ENCODE data around the gene CD36. TPM values are rescaled to one million over a fixed set of nuclear protein-coding genes. Genes with fewer than 3 reads are reported as not detected.
A peak's percentile ranks its signal among the peaks of the same experiment; 100 is the strongest.

Gene CD36
- total and polyA plus RNA-seq, 12 donors, result 190 to 1,458 (median 916) TPM

DNA sequence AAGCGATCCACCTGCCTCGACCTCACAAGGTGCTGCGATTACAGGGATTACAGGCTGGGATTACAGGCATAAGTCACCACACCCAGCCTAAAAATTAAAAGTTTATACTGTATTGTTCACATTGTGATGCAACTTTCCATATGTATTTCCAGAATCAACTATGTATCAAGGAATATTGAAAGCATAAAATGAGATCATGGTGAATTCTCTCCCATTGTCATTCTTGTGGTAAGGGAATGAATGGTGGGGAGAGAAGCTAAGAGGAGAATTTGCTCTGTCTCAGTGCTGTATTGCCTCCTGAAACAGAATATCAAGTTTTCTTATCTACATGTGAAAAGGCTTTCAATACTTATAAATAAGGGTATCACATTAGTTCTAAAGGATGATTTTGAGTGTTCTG is 81.7 kb downstream of the CD36 start:
- DNase-seq (no peak), ATAC-seq (no peak)
- TF ChIP-seq, protein P1, sequence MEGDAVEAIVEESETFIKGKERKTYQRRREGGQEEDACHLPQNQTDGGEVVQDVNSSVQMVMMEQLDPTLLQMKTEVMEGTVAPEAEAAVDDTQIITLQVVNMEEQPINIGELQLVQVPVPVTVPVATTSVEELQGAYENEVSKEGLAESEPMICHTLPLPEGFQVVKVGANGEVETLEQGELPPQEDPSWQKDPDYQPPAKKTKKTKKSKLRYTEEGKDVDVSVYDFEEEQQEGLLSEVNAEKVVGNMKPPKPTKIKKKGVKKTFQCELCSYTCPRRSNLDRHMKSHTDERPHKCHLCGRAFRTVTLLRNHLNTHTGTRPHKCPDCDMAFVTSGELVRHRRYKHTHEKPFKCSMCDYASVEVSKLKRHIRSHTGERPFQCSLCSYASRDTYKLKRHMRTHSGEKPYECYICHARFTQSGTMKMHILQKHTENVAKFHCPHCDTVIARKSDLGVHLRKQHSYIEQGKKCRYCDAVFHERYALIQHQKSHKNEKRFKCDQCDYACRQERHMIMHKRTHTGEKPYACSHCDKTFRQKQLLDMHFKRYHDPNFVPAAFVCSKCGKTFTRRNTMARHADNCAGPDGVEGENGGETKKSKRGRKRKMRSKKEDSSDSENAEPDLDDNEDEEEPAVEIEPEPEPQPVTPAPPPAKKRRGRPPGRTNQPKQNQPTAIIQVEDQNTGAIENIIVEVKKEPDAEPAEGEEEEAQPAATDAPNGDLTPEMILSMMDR (IDR thresholded peaks at IDR 0.05), result no peak
- intact Hi-C loops (cut with DNase I), result no loop called here
- H3K27ac ChIP-seq, result no peak overlapping the region
- H3K4me3 ChIP-seq, result no peak overlapping the region
- WGBS, 2 donors, result 93% methylated on average over 3 of the region's 3 CpGs
- peaks cover 0 to 6% (median 0%) of the 10 kb centered on the region in 11 donors for H3K9me3 ChIP-seq
- H3K4me1 ChIP-seq, result peaks cover 0 to 36% (median 8%) of the 10 kb centered on the region in 9 donors
- H3K36me3 ChIP-seq, result no peaks in the 10 kb centered on the region
- no peaks in the 10 kb centered on the region for H3K27me3 ChIP-seq

DNA sequence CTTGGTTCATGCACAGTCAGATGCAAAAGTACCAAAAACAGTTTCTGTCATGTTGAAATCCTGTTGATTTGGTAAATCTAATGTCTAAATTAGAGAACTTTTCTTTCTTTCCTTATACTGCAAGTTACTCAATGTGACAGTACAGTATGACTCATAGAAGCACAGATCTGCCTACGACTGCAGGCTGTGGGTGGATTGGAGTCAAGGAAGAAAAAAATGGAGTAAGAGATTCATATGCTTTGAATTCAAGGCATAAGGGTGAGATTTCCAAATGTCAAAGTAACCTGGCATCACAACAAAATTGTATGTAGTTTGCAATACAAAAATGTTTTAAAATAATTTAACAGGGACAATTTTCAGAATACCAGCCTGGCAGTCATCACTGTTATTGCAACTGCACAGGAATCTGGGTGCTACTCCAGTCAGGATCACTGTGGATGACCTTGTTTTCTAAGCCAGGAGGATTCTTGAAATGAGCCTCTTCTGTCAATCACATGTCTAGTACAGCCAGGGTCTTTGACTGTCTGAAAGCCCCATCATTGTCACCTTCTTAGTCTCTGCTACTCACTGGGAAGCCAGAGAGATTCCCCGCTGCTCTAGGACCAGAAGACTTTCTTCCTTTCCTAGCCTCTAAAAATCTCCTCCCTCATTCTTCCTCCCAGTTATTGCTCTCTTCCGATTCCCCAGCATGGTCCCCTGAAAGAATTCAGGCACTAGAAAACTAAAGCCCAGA is 83.6 kb downstream of the CD36 start:
- no peaks in the 10 kb centered on the region for H3K36me3 ChIP-seq
- peaks cover 0 to 6% (median 0%) of the 10 kb centered on the region in 11 donors for H3K9me3 ChIP-seq
- ATAC-seq, result peak; percentile 47 to 81 (median 74)
- no peak for DNase-seq
- H3K4me1 ChIP-seq, result peaks cover 0 to 36% (median 8%) of the 10 kb centered on the region in 9 donors
- H3K4me3 ChIP-seq, result no peak overlapping the region
- H3K27ac ChIP-seq, result peak overlapping the region in 8 of 10 donors; percentile 16 to 68 (median 46)
- intact Hi-C loops (cut with DNase I), result no loop called here
- no peaks in the 10 kb centered on the region for H3K27me3 ChIP-seq
- 55% methylated on average over 3 of the region's 3 CpGs for WGBS, 2 donors
- TF ChIP-seq, protein P1 (IDR thresholded peaks at IDR 0.05), result no peak

DNA sequence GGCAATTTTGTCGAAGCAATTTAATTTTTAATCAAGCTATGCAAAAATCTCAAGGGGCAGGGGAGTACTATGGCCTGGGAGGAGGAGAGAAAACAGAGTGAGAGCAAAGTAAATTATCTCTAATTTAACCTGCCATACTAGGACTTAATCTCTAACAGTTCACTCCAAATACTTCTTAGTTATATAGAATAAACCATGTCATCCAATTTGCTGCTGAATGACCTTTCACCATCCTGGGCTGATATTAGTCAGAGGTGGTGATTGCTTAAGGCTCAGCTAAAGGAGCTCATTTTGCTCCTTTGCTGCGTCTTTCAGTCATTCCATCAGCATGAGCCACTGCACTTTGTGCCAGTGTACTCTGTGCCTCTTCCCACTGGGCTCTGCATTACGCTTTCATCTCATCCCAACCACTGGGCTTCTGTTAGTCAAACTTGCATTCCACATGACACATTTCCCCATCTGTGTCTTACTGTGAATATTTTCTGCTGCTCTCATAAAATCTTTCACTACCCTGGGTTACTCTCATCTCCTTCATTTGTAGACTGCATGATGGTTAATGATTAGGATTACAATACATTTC is 84.3 kb downstream of the CD36 start:
- Histone ChIP-seq H3K27ac (peak overlapping the region in 7 of 10 donors; percentile 26 to 68 (median 51)), H3K36me3 (no peaks in the 10 kb centered on the region), H3K9me3 (peaks cover 0 to 2% (median 0%) of the 10 kb centered on the region in 11 donors), H3K4me3 (no peak overlapping the region), H3K4me1 (peaks cover 0 to 36% (median 8%) of the 10 kb centered on the region in 9 donors), H3K27me3 (no peaks in the 10 kb centered on the region)
- DNase-seq, result peak in 1 of 2 donors; percentile 23
- peak; percentile 67 to 98 (median 78) for ATAC-seq
- intact Hi-C loops (cut with DNase I), result no loop called here
- TF ChIP-seq, protein P1 (IDR thresholded peaks at IDR 0.05), result no peak
- 67% methylated on average over 3 of the region's 3 CpGs for WGBS, 2 donors

DNA sequence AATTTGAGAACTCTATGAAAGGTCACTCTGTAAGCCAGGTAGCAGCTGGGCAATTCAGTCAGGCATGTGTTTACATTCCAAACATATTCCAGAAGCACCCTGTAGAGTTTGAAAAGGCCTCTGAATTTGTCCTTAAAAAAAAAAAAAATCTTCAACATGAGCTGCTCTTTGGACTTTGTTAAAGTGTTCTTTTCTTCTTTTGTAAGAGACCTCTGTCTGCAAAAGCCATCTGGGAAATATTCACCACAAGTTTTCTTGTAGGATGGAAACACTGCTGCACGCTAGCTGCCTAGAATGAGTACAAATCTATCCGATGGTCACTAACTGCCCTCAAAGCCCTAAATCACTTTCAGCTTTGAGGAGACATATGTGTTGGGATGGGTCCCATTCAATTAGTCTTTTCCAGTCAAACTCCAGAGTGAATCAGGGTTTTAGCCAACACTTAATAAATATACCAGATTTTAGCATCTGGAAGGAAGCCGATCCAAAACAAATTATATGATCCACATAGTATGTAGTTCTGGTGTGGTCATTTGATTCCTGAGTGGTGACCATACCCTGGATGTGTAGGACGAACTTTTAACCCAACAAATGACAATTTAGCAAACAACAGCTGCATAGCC is 85.9 kb downstream of the CD36 start:
- TF ChIP-seq, protein P1 (IDR thresholded peaks at IDR 0.05), result no peak
- peak in 1 of 8 donors; percentile 29 for ATAC-seq
- H3K36me3 ChIP-seq, result no peaks in the 10 kb centered on the region
- no peak for DNase-seq
- peak overlapping the region in 1 of 10 donors; percentile 10 for H3K27ac ChIP-seq
- no peaks in the 10 kb centered on the region for H3K27me3 ChIP-seq
- intact Hi-C loops (cut with DNase I), result no loop called here
- WGBS, 2 donors, result 66 to 76% methylated on average over 4 of the region's 4 CpGs
- no peaks in the 10 kb centered on the region for H3K9me3 ChIP-seq
- H3K4me1 ChIP-seq, result peaks cover 0 to 36% (median 8%) of the 10 kb centered on the region in 9 donors
- H3K4me3 ChIP-seq, result no peak overlapping the region

Measured in heart right ventricle (tissue), 16 donors.